Measurements from ENCODE around the gene S100A2.

Gene S100A2

GRCh38 chr1:153556348-153556747, 9.3 kb downstream of the S100A2 start:
- H3K27ac ChIP-seq (ENCODE audit: insufficient read depth, low read length, poor library complexity, severe bottlenecking), result no peak overlapping the region
- H3K9me3 ChIP-seq (ENCODE audit: control insufficient read depth, low read length), result no peaks in the 10 kb centered on the region
- no peaks in the 10 kb centered on the region for H3K4me1 ChIP-seq (ENCODE audit: control insufficient read depth, insufficient read depth, low read length, poor library complexity, severe bottlenecking)
- no peak for DNase-seq
- no peak overlapping the region for H3K4me3 ChIP-seq (ENCODE audit: insufficient read depth, low read depth, low read length, poor library complexity, severe bottlenecking)
- H3K36me3 ChIP-seq (ENCODE audit: control insufficient read depth, insufficient read depth, low read length), result no peaks in the 10 kb centered on the region
- no peaks in the 10 kb centered on the region for H3K27me3 ChIP-seq (replicated peaks; ENCODE audit: control insufficient read depth, insufficient read depth, low read length, poor library complexity, severe bottlenecking)

- H3K4me1 ChIP-seq (ENCODE audit: control insufficient read depth, insufficient read depth, low read length, poor library complexity, severe bottlenecking), result no peaks in the 10 kb centered on the region
- no peaks in the 10 kb centered on the region for H3K9me3 ChIP-seq (ENCODE audit: control insufficient read depth, low read length)
- no peak overlapping the region for H3K27ac ChIP-seq (ENCODE audit: insufficient read depth, low read length, poor library complexity, severe bottlenecking)
- H3K36me3 ChIP-seq (ENCODE audit: control insufficient read depth, insufficient read depth, low read length), result no peaks in the 10 kb centered on the region
- H3K27me3 ChIP-seq (replicated peaks; ENCODE audit: control insufficient read depth, insufficient read depth, low read length, poor library complexity, severe bottlenecking), result no peaks in the 10 kb centered on the region
- no peak overlapping the region for H3K4me3 ChIP-seq (ENCODE audit: insufficient read depth, low read depth, low read length, poor library complexity, severe bottlenecking)
- DNase-seq, result no peak
These were observed 11.7 kb downstream of the S100A2 start for GRCh38 chr1:153553830-153554541.

- DNase-seq, result no peak
- no peaks in the 10 kb centered on the region for H3K9me3 ChIP-seq (ENCODE audit: control insufficient read depth, low read length)
- H3K4me3 ChIP-seq (ENCODE audit: insufficient read depth, low read depth, low read length, poor library complexity, severe bottlenecking), result no peak overlapping the region
- H3K4me1 ChIP-seq (ENCODE audit: control insufficient read depth, insufficient read depth, low read length, poor library complexity, severe bottlenecking), result no peaks in the 10 kb centered on the region
- H3K36me3 ChIP-seq (ENCODE audit: control insufficient read depth, insufficient read depth, low read length), result no peaks in the 10 kb centered on the region
- no peak overlapping the region for H3K27ac ChIP-seq (ENCODE audit: insufficient read depth, low read length, poor library complexity, severe bottlenecking)
- H3K27me3 ChIP-seq (replicated peaks; ENCODE audit: control insufficient read depth, insufficient read depth, low read length, poor library complexity, severe bottlenecking), result no peaks in the 10 kb centered on the region
These were observed 12.5 kb downstream of the S100A2 start for GRCh38 chr1:153553096-153553495.

- Histone ChIP-seq H3K9me3 (ENCODE audit: control insufficient read depth, low read length) (no peaks in the 10 kb centered on the region), H3K27ac (ENCODE audit: insufficient read depth, low read length, poor library complexity, severe bottlenecking) (no peak overlapping the region), H3K36me3 (ENCODE audit: control insufficient read depth, insufficient read depth, low read length) (no peaks in the 10 kb centered on the region), H3K27me3 (replicated peaks; ENCODE audit: control insufficient read depth, insufficient read depth, low read length, poor library complexity, severe bottlenecking) (no peaks in the 10 kb centered on the region), H3K4me3 (ENCODE audit: insufficient read depth, low read depth, low read length, poor library complexity, severe bottlenecking) (no peak overlapping the region), H3K4me1 (ENCODE audit: control insufficient read depth, insufficient read depth, low read length, poor library complexity, severe bottlenecking) (no peaks in the 10 kb centered on the region)
- no peak for DNase-seq
These were observed 13.3 kb downstream of the S100A2 start for GRCh38 chr1:153552335-153552734.

- DNase-seq, result no peak
- Histone ChIP-seq H3K4me1 (ENCODE audit: control insufficient read depth, insufficient read depth, low read length, poor library complexity, severe bottlenecking) (peaks cover 8% of the 10 kb centered on the region), H3K36me3 (ENCODE audit: control insufficient read depth, insufficient read depth, low read length) (no peaks in the 10 kb centered on the region), H3K27ac (ENCODE audit: insufficient read depth, low read length, poor library complexity, severe bottlenecking) (no peak overlapping the region), H3K4me3 (ENCODE audit: insufficient read depth, low read depth, low read length, poor library complexity, severe bottlenecking) (no peak overlapping the region), H3K9me3 (ENCODE audit: control insufficient read depth, low read length) (no peaks in the 10 kb centered on the region), H3K27me3 (replicated peaks; ENCODE audit: control insufficient read depth, insufficient read depth, low read length, poor library complexity, severe bottlenecking) (no peaks in the 10 kb centered on the region)
These were observed 14.7 kb downstream of the S100A2 start for GRCh38 chr1:153550827-153551500.

- Histone ChIP-seq H3K9me3 (ENCODE audit: control insufficient read depth, low read length) (no peaks in the 10 kb centered on the region), H3K27ac (ENCODE audit: insufficient read depth, low read length, poor library complexity, severe bottlenecking) (no peak overlapping the region), H3K36me3 (ENCODE audit: control insufficient read depth, insufficient read depth, low read length) (no peaks in the 10 kb centered on the region), H3K4me3 (ENCODE audit: insufficient read depth, low read depth, low read length, poor library complexity, severe bottlenecking) (no peak overlapping the region), H3K4me1 (ENCODE audit: control insufficient read depth, insufficient read depth, low read length, poor library complexity, severe bottlenecking) (peaks cover 11% of the 10 kb centered on the region), H3K27me3 (replicated peaks; ENCODE audit: control insufficient read depth, insufficient read depth, low read length, poor library complexity, severe bottlenecking) (no peaks in the 10 kb centered on the region)
- no peak for DNase-seq
These were observed 15.3 kb downstream of the S100A2 start for GRCh38 chr1:153550398-153550758.

- Histone ChIP-seq H3K4me1 (ENCODE audit: control insufficient read depth, insufficient read depth, low read length, poor library complexity, severe bottlenecking) (peaks cover 11% of the 10 kb centered on the region), H3K9me3 (ENCODE audit: control insufficient read depth, low read length) (no peaks in the 10 kb centered on the region), H3K27ac (ENCODE audit: insufficient read depth, low read length, poor library complexity, severe bottlenecking) (no peak overlapping the region), H3K4me3 (ENCODE audit: insufficient read depth, low read depth, low read length, poor library complexity, severe bottlenecking) (no peak overlapping the region), H3K27me3 (replicated peaks; ENCODE audit: control insufficient read depth, insufficient read depth, low read length, poor library complexity, severe bottlenecking) (no peaks in the 10 kb centered on the region), H3K36me3 (ENCODE audit: control insufficient read depth, insufficient read depth, low read length) (no peaks in the 10 kb centered on the region)
- DNase-seq, result no peak
These were observed 15.8 kb downstream of the S100A2 start for GRCh38 chr1:153549741-153550397.

GRCh38 chr1:153548722-153549688, 16.6 kb downstream of the S100A2 start, which contains the start of gene S100A3:
Gene S100A3, minus strand, starts transcription at chr1:153549258. Its CDS starts 773 bp downstream, at chr1:153548485.
- H3K9me3 ChIP-seq (ENCODE audit: control insufficient read depth, low read length), result no peaks in the 10 kb centered on the region
- peaks cover 5% of the 10 kb centered on the region for H3K36me3 ChIP-seq (ENCODE audit: control insufficient read depth, insufficient read depth, low read length)
- H3K27me3 ChIP-seq (replicated peaks; ENCODE audit: control insufficient read depth, insufficient read depth, low read length, poor library complexity, severe bottlenecking), result no peaks in the 10 kb centered on the region
- H3K27ac ChIP-seq (ENCODE audit: insufficient read depth, low read length, poor library complexity, severe bottlenecking), result no peak within 1 kb of the TSS
- no peak for DNase-seq
- H3K4me1 ChIP-seq (ENCODE audit: control insufficient read depth, insufficient read depth, low read length, poor library complexity, severe bottlenecking), result peaks cover 17% of the 10 kb centered on the region
- H3K4me3 ChIP-seq (ENCODE audit: insufficient read depth, low read depth, low read length, poor library complexity, severe bottlenecking), result no peak within 1 kb of the TSS

GRCh38 chr1:153547560-153548551, 17.8 kb downstream of the S100A2 start:
- Histone ChIP-seq H3K27me3 (replicated peaks; ENCODE audit: control insufficient read depth, insufficient read depth, low read length, poor library complexity, severe bottlenecking) (no peaks in the 10 kb centered on the region), H3K36me3 (ENCODE audit: control insufficient read depth, insufficient read depth, low read length) (peaks cover 16% of the 10 kb centered on the region), H3K9me3 (ENCODE audit: control insufficient read depth, low read length) (no peaks in the 10 kb centered on the region), H3K4me3 (ENCODE audit: insufficient read depth, low read depth, low read length, poor library complexity, severe bottlenecking) (no peak overlapping the region), H3K27ac (ENCODE audit: insufficient read depth, low read length, poor library complexity, severe bottlenecking) (no peak overlapping the region), H3K4me1 (ENCODE audit: control insufficient read depth, insufficient read depth, low read length, poor library complexity, severe bottlenecking) (peaks cover 29% of the 10 kb centered on the region)
- no peak for DNase-seq

All from effector memory CD4-positive, alpha-beta T cell (primary cell).